ENCODE results near the gene NFIB.

NFIB gene

DNA sequence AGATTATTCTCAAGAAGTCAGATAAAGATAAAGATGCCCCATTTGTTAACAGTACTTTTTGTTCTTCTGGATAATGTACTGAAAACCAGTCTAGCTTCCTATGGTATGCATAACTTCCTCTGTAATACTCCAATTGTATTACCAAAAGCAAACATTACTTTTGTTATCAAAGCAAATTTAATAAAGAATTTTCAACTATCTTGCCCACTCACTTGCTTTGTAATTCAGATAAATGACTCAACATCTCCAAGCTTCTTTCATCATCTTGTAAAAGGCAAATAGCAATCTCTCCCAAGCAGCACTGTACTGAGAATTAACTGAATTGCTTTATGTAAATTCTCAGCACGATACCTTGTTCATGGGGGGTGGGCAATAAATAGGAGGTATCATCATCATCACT is 98.3 kb downstream of the NFIB start:
- H3K4me3 ChIP-seq (ENCODE audit: low read depth, low read length): no peak overlapping the region
- no peak for TF ChIP-seq CTCF (IDR thresholded peaks at IDR 0.05; ENCODE audit: borderline replicate concordance, insufficient read depth, low read depth, low read length)

DNA sequence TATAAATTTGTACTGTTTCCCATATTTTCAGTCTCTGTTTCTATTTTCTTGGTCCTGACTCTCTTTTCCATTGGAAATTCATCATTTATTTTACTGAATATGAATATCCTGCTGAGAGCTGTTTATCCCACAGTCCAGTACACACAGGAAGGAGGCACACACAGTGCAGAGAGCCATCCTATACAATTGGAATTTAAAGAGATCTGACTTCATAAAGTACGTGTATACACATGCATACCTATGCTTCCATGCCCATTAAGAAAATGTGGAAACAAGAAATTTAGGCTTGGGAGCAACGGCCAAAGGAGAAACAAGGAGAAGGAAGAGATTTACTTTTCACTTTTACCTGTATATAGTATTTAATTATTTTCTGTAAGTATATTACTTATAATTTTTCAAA is 99.2 kb downstream of the NFIB start:
- TF ChIP-seq CTCF (IDR thresholded peaks at IDR 0.05; ENCODE audit: borderline replicate concordance, insufficient read depth, low read depth, low read length): no peak
- no peak overlapping the region for H3K4me3 ChIP-seq (ENCODE audit: low read depth, low read length)

GRCh38 chr9:14214065-14214684 is 99.8 kb downstream of the NFIB start:
- H3K4me3 ChIP-seq (ENCODE audit: low read depth, low read length): no peak overlapping the region
- TF ChIP-seq CTCF (IDR thresholded peaks at IDR 0.05; ENCODE audit: borderline replicate concordance, insufficient read depth, low read depth, low read length): no peak

GRCh38 chr9:14213504-14213903 is 100.4 kb downstream of the NFIB start:
- no peak overlapping the region for H3K4me3 ChIP-seq (ENCODE audit: low read depth, low read length)
- no peak for TF ChIP-seq CTCF (IDR thresholded peaks at IDR 0.05; ENCODE audit: borderline replicate concordance, insufficient read depth, low read depth, low read length)

DNA sequence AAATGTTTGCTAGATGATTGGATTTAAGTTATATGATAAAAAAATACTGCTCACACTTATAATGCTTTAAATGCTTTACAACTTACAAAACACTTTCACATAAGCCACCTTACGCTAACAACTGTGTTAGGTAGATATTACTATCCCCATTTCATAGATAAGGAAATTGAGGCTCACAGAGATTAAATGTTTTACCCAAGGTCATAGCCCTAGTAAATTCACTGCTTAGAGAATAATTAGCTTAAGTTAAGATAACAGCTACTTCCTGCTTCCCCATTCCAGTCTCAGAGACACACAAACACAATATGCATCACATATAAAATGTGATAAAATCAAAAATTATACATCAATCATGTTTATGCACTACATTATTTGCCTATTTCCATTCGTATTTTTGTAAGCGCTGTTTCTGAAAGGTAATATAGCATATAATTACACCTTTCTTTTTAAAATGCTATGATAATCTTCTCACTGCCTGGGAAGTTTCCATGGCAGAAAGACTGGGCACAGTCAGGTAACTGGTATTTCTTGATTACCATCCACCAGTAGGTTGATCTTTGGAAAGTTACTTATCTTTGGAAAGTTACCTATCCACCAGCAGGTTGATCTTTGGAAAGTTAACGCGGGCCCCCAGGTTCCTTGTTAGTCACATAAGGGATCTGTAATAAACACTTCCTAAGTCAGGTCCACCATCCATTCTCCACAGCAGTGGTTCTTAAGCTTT is 101.1 kb downstream of the NFIB start:
- H3K4me3 ChIP-seq (ENCODE audit: low read depth, low read length): no peak overlapping the region
- TF ChIP-seq CTCF (IDR thresholded peaks at IDR 0.05; ENCODE audit: borderline replicate concordance, insufficient read depth, low read depth, low read length): no peak

DNA sequence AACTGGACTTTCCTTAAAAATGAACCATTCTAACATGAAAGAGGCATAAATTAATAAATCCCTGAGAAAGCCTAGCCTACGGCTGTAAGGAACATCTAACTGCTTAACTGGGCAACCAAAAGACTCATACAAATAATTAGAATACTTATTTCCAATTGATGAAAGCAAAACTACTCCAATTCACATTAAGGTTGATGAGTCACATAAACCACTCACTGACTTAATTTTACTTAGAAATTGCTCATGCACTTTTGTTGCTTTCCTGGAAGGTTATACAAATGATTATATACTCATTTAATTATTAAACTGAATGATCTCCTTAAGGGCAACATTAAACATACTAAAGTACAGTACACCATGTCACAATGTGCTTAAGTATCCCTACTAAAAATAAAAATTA is 101.9 kb downstream of the NFIB start:
- H3K4me3 ChIP-seq (ENCODE audit: low read depth, low read length): no peak overlapping the region
- TF ChIP-seq CTCF (IDR thresholded peaks at IDR 0.05; ENCODE audit: borderline replicate concordance, insufficient read depth, low read depth, low read length): no peak

GRCh38 chr9:14211564-14211963 is 102.4 kb downstream of the NFIB start:
- TF ChIP-seq CTCF (IDR thresholded peaks at IDR 0.05; ENCODE audit: borderline replicate concordance, insufficient read depth, low read depth, low read length): no peak
- no peak overlapping the region for H3K4me3 ChIP-seq (ENCODE audit: low read depth, low read length)
